HepG2 (cell line): ENCODE results near the gene CEP250. TPM values are rescaled to one million over a fixed set of nuclear protein-coding genes. Genes with fewer than 3 reads are reported as not detected.

ENCODE experiments used
- ATRX ChIP-seq: sonication (generic); formaldehyde crosslinking; IDR thresholded peaks from 2 replicates; pipeline ENCODE4 v1.4.0; 2020; ENCODE audit warnings: missing genetic modification reagents, borderline replicate concordance
- HNRNPLL ChIP-seq: fragments of 200-400 bp; formaldehyde crosslinking; IDR thresholded peaks from 2 replicates; pipeline ENCODE4 v1.6.1; 2017; ENCODE audit warnings: mild to moderate bottlenecking, low read depth, low read length; ENCODE audit not compliant: poor library complexity, severe bottlenecking
- MAF1 ChIP-seq: sonication (generic); formaldehyde crosslinking; IDR thresholded peaks from 2 replicates; pipeline ENCODE4 v1.5.0; 2020; ENCODE audit warnings: missing genetic modification reagents, borderline replicate concordance
- REPIN1 ChIP-seq: sonication (generic); formaldehyde crosslinking; IDR thresholded peaks from 2 replicates; pipeline ENCODE4 v1.8.0; 2022; ENCODE audit warnings: missing genetic modification reagents, low read depth, mild to moderate bottlenecking, borderline replicate concordance
- SATB2 ChIP-seq: sonication (generic); formaldehyde crosslinking; IDR thresholded peaks from 2 replicates; pipeline ENCODE4 v1.5.0; 2020; ENCODE audit warnings: missing genetic modification reagents
- SP140L ChIP-seq: sonication (generic); formaldehyde crosslinking; IDR thresholded peaks from 2 replicates; pipeline ENCODE4 v1.4.0; 2020; ENCODE audit warnings: missing genetic modification reagents, borderline replicate concordance
- SRY ChIP-seq: sonication (generic); formaldehyde crosslinking; IDR thresholded peaks from 2 replicates; pipeline ENCODE4 v1.8.0; 2022; ENCODE audit warnings: mild to moderate bottlenecking, missing genetic modification reagents
- TEAD2 ChIP-seq: sonication (generic); formaldehyde crosslinking; IDR thresholded peaks from 2 replicates; pipeline ENCODE4 v1.9.0; 2021; ENCODE audit warnings: missing genetic modification reagents
- ZHX1 ChIP-seq: sonication (generic); formaldehyde crosslinking; IDR thresholded peaks from 2 replicates; pipeline ENCODE4 v1.8.1; 2022; ENCODE audit warnings: low read depth, mild to moderate bottlenecking, missing genetic modification reagents
- ZNF256 ChIP-seq: sonication (generic); formaldehyde crosslinking; conservative IDR thresholded peaks from 2 replicates; pipeline ENCODE4 v1.4.0; 2020; ENCODE audit warnings: missing genetic modification reagents
- ZNF317 ChIP-seq: sonication (generic); formaldehyde crosslinking; IDR thresholded peaks from 2 replicates; pipeline ENCODE4 v1.5.0; 2020; ENCODE audit warnings: mild to moderate bottlenecking, missing genetic modification reagents
- ZNF335 ChIP-seq: sonication (generic); formaldehyde crosslinking; IDR thresholded peaks from 2 replicates; pipeline ENCODE4 v1.4.0; 2020; ENCODE audit warnings: missing genetic modification reagents
- ZNF512B ChIP-seq: sonication (generic); formaldehyde crosslinking; IDR thresholded peaks from 2 replicates; pipeline ENCODE4 v1.5.1; 2020; ENCODE audit warnings: missing genetic modification reagents, mild to moderate bottlenecking, borderline replicate concordance
- ZNF678 ChIP-seq: sonication (generic); formaldehyde crosslinking; IDR thresholded peaks from 2 replicates; pipeline ENCODE4 v1.4.0; 2020; ENCODE audit warnings: mild to moderate bottlenecking, missing genetic modification reagents
- ZNF7 ChIP-seq: IDR thresholded peaks from 2 replicates; pipeline ENCODE4 v1.6.1; 2016; ENCODE audit warnings: missing biosample characterization, missing genetic modification reagents
- ZNF768 ChIP-seq: sonication (generic); formaldehyde crosslinking; IDR thresholded peaks from 2 replicates; pipeline ENCODE4 v1.4.0; 2020; ENCODE audit warnings: missing genetic modification reagents
- ZNF816 ChIP-seq: sonication (generic); formaldehyde crosslinking; IDR thresholded peaks from 2 replicates; pipeline ENCODE4 v1.8.0; 2022; ENCODE audit warnings: missing genetic modification reagents, mild to moderate bottlenecking, borderline replicate concordance
- ZNF883 ChIP-seq: sonication (generic); formaldehyde crosslinking; IDR thresholded peaks from 2 replicates; pipeline ENCODE4 v1.5.1; 2020; ENCODE audit warnings: mild to moderate bottlenecking, missing genetic modification reagents; ENCODE audit errors: not compliant biosample characterization
- polyA plus RNA-seq, 8 experiments: library from polyadenylated mRNA; depleted of rRNA in 3 of 8; stranded (reverse) in 7 of 8; unstranded in 1 of 8; fragments of >200 nt; fragmentation: Illumina TruSeq in 4 of 8; extraction: Trizol in 4 of 8; gene quantifications; 2 replicates each; pipeline versions ENCODE4 v1.2.1 to v1.2.3, GENCODE V29; 2011 to 2016; ENCODE audit warnings: low read depth in 4 of 8, missing spikeins in 1 of 8, mixed read lengths in 1 of 8; ENCODE audit not compliant: insufficient read depth in 1 of 8
- total RNA-seq, 5 experiments: library from RNA; depleted of rRNA; stranded (reverse); fragments of >200 nt; fragmentation: Illumina TruSeq; extraction: Trizol; gene quantifications; 2 replicates each; pipeline ENCODE4 v1.2.3, GENCODE V29; 2016; ENCODE audit warnings: low read depth in 1 of 5
- TF ChIP-seq, protein P1 (sequence below): sonication (generic); formaldehyde crosslinking; IDR thresholded peaks from 2 replicates; pipeline ENCODE4 v1.8.0; 2023; ENCODE audit warnings: mild to moderate bottlenecking, missing genetic modification reagents
- TF ChIP-seq, protein P2 (sequence below): sonication (generic); formaldehyde crosslinking; IDR thresholded peaks from 2 replicates; pipeline ENCODE4 v1.4.0; 2020; ENCODE audit warnings: missing genetic modification reagents

Gene CEP250
- total and polyA plus RNA-seq, 2 of the 13 experiments (the other 11 are each of a cell fraction or from before 2014, with no cell fraction given) = 28.8 to 55.3 TPM

DNA sequence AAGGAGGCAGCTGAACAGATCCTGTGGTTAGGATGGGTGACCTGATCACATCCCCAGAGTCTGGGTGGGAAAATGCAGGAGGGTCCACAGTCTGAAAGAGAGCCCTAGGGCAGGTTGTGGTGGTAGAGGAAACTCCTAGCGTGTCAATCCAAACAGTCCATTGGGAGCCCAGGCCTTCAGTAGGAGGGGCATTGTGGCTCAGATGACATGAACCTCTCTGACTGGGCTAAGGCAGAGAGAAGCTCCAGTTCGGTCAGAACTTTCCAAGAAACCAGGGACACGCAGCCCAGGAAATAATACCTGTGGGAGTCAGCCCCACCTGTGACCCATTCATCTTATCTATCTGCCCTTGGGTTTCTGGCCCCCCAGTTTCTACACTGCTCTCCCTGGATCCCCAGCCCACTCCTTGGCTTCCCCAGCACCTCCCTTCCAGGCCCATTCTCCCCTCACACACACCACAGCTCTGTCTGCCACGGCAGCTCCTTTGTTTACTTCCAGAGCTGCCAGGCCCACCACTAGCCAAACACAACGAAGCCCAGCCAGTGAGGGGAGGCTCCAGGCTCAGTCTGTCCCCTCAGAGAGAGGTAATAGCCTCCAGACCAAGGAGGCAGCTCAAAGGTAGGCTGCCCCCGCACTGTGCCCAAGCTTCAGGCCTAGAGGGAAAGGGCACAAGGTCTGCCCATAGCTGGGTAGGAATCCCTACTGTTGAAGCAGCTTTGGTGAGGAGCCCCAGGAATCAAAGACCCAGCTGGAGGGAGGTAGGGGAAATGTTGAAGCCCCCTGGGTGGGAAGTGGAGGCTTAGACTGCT, 23.6 kb upstream of the CEP250 start (continued):
- TF ChIP-seq ZNF7 (CRISPR knock-in tag) (no peak; the same call in 1 of the 2 replicates), ZNF883 (CRISPR knock-in tag) (no peak), ZNF335 (CRISPR knock-in tag) (no peak; the same call in 1 of the 2 replicates), ZNF678 (CRISPR knock-in tag) (no peak), SRY (no peak), SATB2 (CRISPR knock-in tag) (no peak), REPIN1 (CRISPR knock-in tag) (no peak), ATRX (CRISPR knock-in tag) (no peak), ZNF512B (CRISPR knock-in tag) (peak; percentile 63; the same call in 1 of the 2 replicates), SP140L (no peak), ZNF816 (CRISPR knock-in tag) (no peak), TEAD2 (CRISPR knock-in tag) (no peak), ZNF317 (no peak; the same call in 1 of the 2 replicates), ZHX1 (no peak), ZNF768 (CRISPR knock-in tag) (peak; percentile 15; the same call in 1 of the 2 replicates), MAF1 (CRISPR knock-in tag) (no peak), HNRNPLL (no peak), ZNF256 (CRISPR knock-in tag) (no peak)
- TF ChIP-seq, protein P1, sequence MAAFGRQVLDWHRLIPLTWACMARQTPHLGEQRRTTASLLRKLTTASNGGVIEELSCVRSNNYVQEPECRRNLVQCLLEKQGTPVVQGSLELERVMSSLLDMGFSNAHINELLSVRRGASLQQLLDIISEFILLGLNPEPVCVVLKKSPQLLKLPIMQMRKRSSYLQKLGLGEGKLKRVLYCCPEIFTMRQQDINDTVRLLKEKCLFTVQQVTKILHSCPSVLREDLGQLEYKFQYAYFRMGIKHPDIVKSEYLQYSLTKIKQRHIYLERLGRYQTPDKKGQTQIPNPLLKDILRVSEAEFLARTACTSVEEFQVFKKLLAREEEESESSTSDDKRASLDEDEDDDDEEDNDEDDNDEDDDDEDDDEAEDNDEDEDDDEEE (CRISPR knock-in tag) = no peak
- TF ChIP-seq, protein P2, sequence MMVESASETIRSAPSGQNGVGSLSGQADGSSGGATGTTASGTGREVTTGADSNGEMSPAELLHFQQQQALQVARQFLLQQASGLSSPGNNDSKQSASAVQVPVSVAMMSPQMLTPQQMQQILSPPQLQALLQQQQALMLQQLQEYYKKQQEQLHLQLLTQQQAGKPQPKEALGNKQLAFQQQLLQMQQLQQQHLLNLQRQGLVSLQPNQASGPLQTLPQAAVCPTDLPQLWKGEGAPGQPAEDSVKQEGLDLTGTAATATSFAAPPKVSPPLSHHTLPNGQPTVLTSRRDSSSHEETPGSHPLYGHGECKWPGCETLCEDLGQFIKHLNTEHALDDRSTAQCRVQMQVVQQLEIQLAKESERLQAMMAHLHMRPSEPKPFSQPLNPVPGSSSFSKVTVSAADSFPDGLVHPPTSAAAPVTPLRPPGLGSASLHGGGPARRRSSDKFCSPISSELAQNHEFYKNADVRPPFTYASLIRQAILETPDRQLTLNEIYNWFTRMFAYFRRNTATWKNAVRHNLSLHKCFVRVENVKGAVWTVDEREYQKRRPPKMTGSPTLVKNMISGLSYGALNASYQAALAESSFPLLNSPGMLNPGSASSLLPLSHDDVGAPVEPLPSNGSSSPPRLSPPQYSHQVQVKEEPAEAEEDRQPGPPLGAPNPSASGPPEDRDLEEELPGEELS = no peak
